Adrenal gland (tissue), 12 donors: ENCODE data around the gene UFD1. TPM values are rescaled to one million over a fixed set of nuclear protein-coding genes. Genes with fewer than 3 reads are reported as not detected.

Source experiments
- DNase-seq, 7 donors: peaks; one replicate each; pipeline ENCODE4 v3.0.0-alpha.2; 2019 to 2020
- H3K27ac ChIP-seq, 5 donors: fragments of 200-600 bp; sonication (generic) in 4 of 5; 1 replicate in 3 of 5; 2 replicates in 2 of 5; pipeline versions ENCODE4 v1.5.1 to v1.8.0; 2016 to 2020; ENCODE audit warnings: mild to moderate bottlenecking in 1 of 5
- H3K27me3 ChIP-seq: fragments of 200-600 bp; 2 replicates; pipeline ENCODE4 v1.8.0; 2021
- H3K36me3 ChIP-seq, 2 donors: fragments of 200-600 bp; replicated peaks in 1 of 2; 1 replicate in 1 of 2; 2 replicates in 1 of 2; pipeline versions ENCODE4 v1.5.1 to v1.8.0; 2018 to 2022
- H3K4me1 ChIP-seq, 2 donors: fragments of 200-600 bp; replicated peaks in 1 of 2; 1 replicate in 1 of 2; 2 replicates in 1 of 2; pipeline versions ENCODE4 v1.5.1 to v1.8.0; 2018 to 2021
- H3K4me3 ChIP-seq, 4 donors: fragments of 200-600 bp; sonication (generic) in 3 of 4; one replicate each; pipeline ENCODE4 v1.5.1; 2016 to 2018
- H3K9me3 ChIP-seq, 3 donors: fragments of 200-600 bp; sonication (generic) in 1 of 3; replicated peaks in 1 of 3; 1 replicate in 2 of 3; 2 replicates in 1 of 3; pipeline versions ENCODE4 v1.5.1 to v1.8.0; 2016 to 2021
- POLR2A ChIP-seq, 2 donors: fragments of 450-650 bp; IDR thresholded peaks; one replicate each; pipeline ENCODE4 v1.6.1; 2017; ENCODE audit warnings: antibody characterized with exemption in 2 of 2, mild to moderate bottlenecking in 2 of 2, moderate library complexity in 1 of 2
- WGBS, 4 donors: extraction: QIAGEN DNeasy Blood & Tissue Kit in 2 of 4; methylation state at CpG; one replicate each; pipeline versions ENCODE4 v1.1.5 to v1.1.7; 2013 to 2017; 5-methylcytosine and 5-hydroxymethylcytosine counted together
- intact Hi-C, 2 donors: fragments of 100-400 bp; cut with DNase I; formaldehyde crosslinking; loops; one replicate each; pipeline versions ENCODE4 v1.14.1 to v1.15.0; 2022 to 2023
- polyA plus RNA-seq, 3 donors: library from polyadenylated mRNA; stranded (reverse); fragments of 200-250 nt in 2 of 3; fragments of 350-450 nt in 1 of 3; fragmentation: Illumina TruSeq in 1 of 3; extraction: RNeasy Lipid Tissue Mini Kit (QIAGEN cat#74804) in 1 of 3; gene quantifications; one replicate each; pipeline ENCODE4 v1.2.3, GENCODE V29; 2013 to 2014
- total RNA-seq, 9 donors: library from RNA; depleted of rRNA in 4 of 9; stranded (reverse); fragments of >200 nt in 4 of 9; fragments of 120-200 nt in 1 of 9; fragmentation: NEBNext Ultra II Directional in 1 of 9; extraction: Animal tissue kit (Norgen Biotek cat#: 25700) in 1 of 9; gene quantifications; one replicate each; pipeline versions ENCODE4 v1.1.0 to v1.2.4, GENCODE V29; 2013 to 2023
- TF ChIP-seq, protein P1 (sequence below), 6 experiments: fragments of 450-650 bp in 4 of 6; fragments of 200-600 bp in 2 of 6; sonication (generic) in 1 of 6; IDR thresholded peaks; 1 replicate in 5 of 6; 2 replicates in 1 of 6; pipeline versions ENCODE4 v1.5.1 to v1.8.0; 2016 to 2021; ENCODE audit warnings: antibody characterized with exemption in 6 of 6, mild to moderate bottlenecking in 2 of 6, moderate library complexity in 1 of 6
- donor health status: healthy with polysubstance abuse.
- donor health status: Bipolar disorder and iron deficiency.
- donor health status: DM: yes; HTN: yes; CAD: no.
- donor health status: DM: no; HTN: no; CAD: no.
- donor health status: DM: no; HTN: no; CAD: no.
- donor health status: DM: yes; HTN: yes; CAD: no.

UFD1 gene
- total and polyA plus RNA-seq, 12 donors, result 20.1 to 128 (median 45.6) TPM

DNA sequence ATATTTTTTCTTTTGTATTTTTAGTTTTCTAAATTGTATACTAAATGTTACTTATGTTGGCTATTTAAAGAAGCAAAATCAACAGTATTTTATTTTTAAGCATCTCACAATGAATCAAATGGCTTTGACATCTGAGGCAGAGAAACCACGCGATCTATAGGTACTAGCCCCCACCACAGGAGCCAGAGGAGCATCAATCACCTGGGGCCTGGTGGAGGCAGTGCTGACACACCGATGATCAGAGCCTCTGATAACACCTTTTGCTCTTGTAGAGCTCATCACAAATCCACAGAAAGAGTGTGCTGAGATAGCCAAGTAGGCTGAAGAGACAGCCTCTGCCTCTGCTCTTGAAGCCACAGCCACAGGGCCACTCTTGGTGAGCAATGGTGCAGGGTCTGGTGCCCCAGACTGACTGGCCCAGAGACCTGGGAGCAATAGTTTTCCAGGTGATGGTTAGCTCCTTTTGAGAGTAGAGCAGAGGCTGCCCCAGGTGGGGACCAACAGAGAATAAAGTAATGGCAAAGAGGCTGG lies 72.6 kb downstream of the UFD1 start:
- intact Hi-C loops, result no loop called here
- Histone ChIP-seq H3K27ac (no peak overlapping the region), H3K4me3 (no peak overlapping the region), H3K9me3 (no peaks in the 10 kb centered on the region), H3K36me3 (peaks cover 0 to 52% of the 10 kb centered on the region in 2 donors), H3K4me1 (peaks cover 0 to 5% of the 10 kb centered on the region in 2 donors), H3K27me3 (no peaks in the 10 kb centered on the region)
- peak in 1 of 7 donors; percentile 36 for DNase-seq
- WGBS, 4 donors, result 63 to 85% (median 78%) methylated on average over 3 of the region's 3 CpGs
- no peak for TF ChIP-seq POLR2A (IDR thresholded peaks at IDR 0.05)
- TF ChIP-seq, protein P1, sequence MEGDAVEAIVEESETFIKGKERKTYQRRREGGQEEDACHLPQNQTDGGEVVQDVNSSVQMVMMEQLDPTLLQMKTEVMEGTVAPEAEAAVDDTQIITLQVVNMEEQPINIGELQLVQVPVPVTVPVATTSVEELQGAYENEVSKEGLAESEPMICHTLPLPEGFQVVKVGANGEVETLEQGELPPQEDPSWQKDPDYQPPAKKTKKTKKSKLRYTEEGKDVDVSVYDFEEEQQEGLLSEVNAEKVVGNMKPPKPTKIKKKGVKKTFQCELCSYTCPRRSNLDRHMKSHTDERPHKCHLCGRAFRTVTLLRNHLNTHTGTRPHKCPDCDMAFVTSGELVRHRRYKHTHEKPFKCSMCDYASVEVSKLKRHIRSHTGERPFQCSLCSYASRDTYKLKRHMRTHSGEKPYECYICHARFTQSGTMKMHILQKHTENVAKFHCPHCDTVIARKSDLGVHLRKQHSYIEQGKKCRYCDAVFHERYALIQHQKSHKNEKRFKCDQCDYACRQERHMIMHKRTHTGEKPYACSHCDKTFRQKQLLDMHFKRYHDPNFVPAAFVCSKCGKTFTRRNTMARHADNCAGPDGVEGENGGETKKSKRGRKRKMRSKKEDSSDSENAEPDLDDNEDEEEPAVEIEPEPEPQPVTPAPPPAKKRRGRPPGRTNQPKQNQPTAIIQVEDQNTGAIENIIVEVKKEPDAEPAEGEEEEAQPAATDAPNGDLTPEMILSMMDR (IDR thresholded peaks at IDR 0.05), result no peak

DNA sequence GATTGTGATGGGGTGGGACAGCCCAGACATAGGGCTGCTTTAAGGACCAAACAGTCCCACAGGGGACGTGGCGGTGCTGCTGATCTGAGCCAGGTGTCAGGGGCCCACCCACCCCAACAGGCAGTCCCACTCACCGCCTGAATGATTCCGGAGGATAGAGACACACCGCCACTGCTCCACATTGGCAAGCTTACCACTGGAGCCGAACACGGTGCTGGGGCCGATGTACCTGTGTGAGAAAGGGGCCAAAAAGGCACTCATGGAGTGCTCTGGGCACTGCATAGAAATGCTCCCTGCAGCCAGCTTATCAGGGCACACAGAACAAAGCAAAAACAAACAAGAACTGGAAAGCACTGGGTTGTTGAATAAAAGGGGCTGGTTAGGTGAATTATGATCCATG lies 73.3 kb downstream of the UFD1 start:
- peaks cover 0 to 49% of the 10 kb centered on the region in 2 donors for H3K36me3 ChIP-seq
- TF ChIP-seq POLR2A (IDR thresholded peaks at IDR 0.05), result no peak
- TF ChIP-seq, protein P1 (IDR thresholded peaks at IDR 0.05), result no peak
- H3K4me3 ChIP-seq, result no peak overlapping the region
- H3K27me3 ChIP-seq, result no peaks in the 10 kb centered on the region
- DNase-seq, result peak in 1 of 7 donors; percentile 45
- H3K27ac ChIP-seq, result no peak overlapping the region
- WGBS, 4 donors, result 94 to 98% (median 96%) methylated on average over 4 to 8 of the region's 8 CpGs
- H3K4me1 ChIP-seq, result peaks cover 0 to 5% of the 10 kb centered on the region in 2 donors
- H3K9me3 ChIP-seq, result no peaks in the 10 kb centered on the region
- intact Hi-C loops, result no loop called here

DNA sequence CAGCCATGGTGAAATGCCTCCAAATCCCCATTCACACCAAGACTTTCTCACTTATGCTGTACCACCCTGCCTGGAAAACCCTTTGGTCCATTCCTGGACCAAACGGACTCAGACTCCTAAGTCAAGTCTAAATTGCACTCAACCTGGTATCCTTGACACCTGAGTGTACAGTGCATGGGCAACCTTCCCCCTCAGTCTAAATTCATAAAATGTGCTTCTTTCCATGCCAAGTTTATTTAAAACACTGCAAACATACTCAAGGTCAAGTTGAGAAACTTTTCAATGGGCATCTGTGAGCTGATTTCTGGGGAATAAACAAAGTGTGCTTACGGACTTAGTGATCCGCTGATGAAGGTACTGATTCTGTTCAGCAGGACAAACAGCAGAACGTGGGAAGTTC lies 73.9 kb downstream of the UFD1 start:
- Histone ChIP-seq H3K27me3 (no peaks in the 10 kb centered on the region), H3K9me3 (no peaks in the 10 kb centered on the region), H3K4me3 (no peak overlapping the region), H3K27ac (no peak overlapping the region), H3K36me3 (peaks cover 0 to 44% of the 10 kb centered on the region in 2 donors), H3K4me1 (peaks cover 0 to 5% of the 10 kb centered on the region in 2 donors)
- TF ChIP-seq, protein P1 (IDR thresholded peaks at IDR 0.05), result no peak
- intact Hi-C loops, result no loop called here
- peak in 1 of 7 donors; percentile 28 for DNase-seq
- 57 to 75% (median 66%) methylated on average over 4 of the region's 4 CpGs for WGBS, 4 donors

DNA sequence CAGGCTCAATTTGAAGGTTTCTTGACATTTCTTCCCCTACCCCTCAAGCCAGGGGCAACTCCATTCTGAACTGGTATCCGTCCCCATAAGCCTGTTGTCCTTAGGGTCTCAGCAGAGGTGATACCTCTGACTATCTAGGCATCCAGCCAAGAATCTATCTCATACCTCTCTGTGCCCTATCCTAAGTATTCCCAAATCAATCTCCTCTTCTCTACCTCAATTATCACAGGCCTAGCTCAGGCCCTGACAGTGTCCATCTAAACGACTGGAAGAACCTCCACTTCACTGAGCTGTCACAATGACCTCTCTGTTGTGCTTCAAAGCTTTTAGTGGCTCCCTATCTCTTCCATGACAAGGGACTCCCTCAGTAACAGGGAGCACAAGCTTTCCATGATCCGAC lies 74.3 kb downstream of the UFD1 start:
- peaks cover 0 to 40% of the 10 kb centered on the region in 2 donors for H3K36me3 ChIP-seq
- DNase-seq, result no peak
- H3K9me3 ChIP-seq, result no peaks in the 10 kb centered on the region
- intact Hi-C loops, result no loop called here
- H3K4me3 ChIP-seq, result no peak overlapping the region
- TF ChIP-seq, protein P1 (IDR thresholded peaks at IDR 0.05), result no peak
- no peak for TF ChIP-seq POLR2A (IDR thresholded peaks at IDR 0.05)
- H3K4me1 ChIP-seq, result peaks cover 0 to 5% of the 10 kb centered on the region in 2 donors
- no peak overlapping the region for H3K27ac ChIP-seq
- WGBS, 4 donors, result 88 to 93% (median 91%) methylated on average over 3 of the region's 3 CpGs
- no peaks in the 10 kb centered on the region for H3K27me3 ChIP-seq
